ENCODE results near the gene PSMB8. TPM values are rescaled to one million over a fixed set of nuclear protein-coding genes. Genes with fewer than 3 reads are reported as not detected.

The PSMB8 gene
- total and polyA plus RNA-seq, 2 of the 8 experiments (the other 6 are each of a cell fraction or from before 2014, with no cell fraction given) = 18.4 to 43.0 TPM

- TF ChIP-seq CBX5 (IDR thresholded peaks at IDR 0.05; ENCODE audit: low read depth, low read length) = no peak
- no peak for TF ChIP-seq RNF2 (IDR thresholded peaks at IDR 0.05; ENCODE audit: borderline replicate concordance, low read depth, low read length, missing control alignments, poor library complexity, severe bottlenecking)
- TF ChIP-seq BRCA1 (IDR thresholded peaks at IDR 0.05; ENCODE audit: low read depth, low read length) = no peak
These were observed 11.8 kb upstream of the PSMB8 start (continued) for GRCh38 chr6:32855467-32856174.
